ENCODE results near the gene RYR2.
"Not testable (repeated sequence)": the region's sequence is repeated elsewhere in the genome, so short reads cannot be mapped to it uniquely, and the experiment has no call there.

The RYR2 gene

DNA sequence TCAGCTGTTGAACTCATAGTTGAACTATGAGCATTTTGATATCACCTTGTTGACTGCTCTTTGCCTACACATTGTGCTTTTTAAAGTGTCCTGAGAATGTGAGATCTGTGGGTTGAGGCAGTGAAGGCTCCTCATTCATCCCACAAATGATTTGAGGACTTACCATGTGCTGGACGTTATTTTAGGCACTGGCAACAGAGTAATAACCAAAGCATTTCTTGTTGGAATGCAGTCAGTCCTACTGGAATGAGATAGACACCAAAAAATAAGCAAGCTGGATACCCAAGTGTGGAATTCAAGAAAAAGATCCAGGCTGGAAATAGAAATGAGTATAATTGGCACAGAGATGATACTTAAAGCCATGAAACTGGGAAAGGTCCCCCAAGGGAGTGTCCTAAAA, 775.3 kb downstream of the RYR2 start:
- FAIRE-seq: no peak

DNA sequence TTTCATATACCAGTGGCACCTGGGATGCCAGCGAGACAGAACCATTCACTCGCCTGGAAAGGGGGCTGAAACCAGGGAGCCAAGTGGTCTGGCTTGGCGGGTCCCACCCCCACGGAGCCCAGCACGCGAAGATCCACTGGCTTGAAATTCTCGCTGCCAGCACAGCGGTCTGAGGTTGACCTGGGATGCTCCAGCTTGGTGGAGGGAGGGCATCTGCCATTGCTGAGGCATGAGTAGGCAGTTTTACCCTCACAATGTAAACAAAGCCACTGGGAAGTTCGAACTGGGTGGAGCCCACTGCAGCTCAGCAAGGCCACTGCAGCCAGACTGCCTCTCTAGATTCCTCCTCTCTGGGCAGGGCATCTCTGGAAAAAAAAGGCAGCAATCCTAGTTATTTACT, 778.6 kb downstream of the RYR2 start:
- DNase-seq (ENCODE audit: insufficient read length, low spot score); FAIRE-seq: not testable (repeated sequence)

More for the DNA sequence above, 775.3 kb downstream of the RYR2 start:
- no peak for DNase-seq (ENCODE audit: insufficient read length, low spot score)

- FAIRE-seq: no peak
- DNase-seq (ENCODE audit: insufficient read length, low spot score): no peak
Observed at GRCh38 chr1:237832858-237833257, 790.9 kb downstream of the RYR2 start.

- DNase-seq (ENCODE audit: insufficient read length, low spot score): no peak
- FAIRE-seq: no peak
Observed at GRCh38 chr1:237834048-237834447, 792.1 kb downstream of the RYR2 start.

DNA sequence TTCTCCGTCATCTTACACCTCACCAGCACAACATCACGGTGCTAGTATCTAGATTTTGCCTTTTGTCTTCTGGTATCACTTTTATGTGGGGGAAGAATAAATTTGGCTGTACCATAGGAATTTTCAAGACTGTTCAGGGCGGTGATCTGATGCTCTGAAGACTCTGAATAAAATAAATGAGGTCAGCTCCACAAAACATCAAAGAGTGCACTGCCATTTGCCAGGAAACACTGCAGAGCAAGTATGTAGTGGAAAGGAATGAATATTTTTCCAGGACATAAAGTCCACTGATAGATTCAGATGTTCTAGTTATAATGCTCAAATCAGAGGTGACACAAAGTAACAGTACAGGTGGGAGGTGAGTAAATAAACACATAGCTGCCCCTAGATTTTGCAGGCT, 792.5 kb downstream of the RYR2 start:
- no peak for FAIRE-seq
- no peak for DNase-seq (ENCODE audit: insufficient read length, low spot score)

- no peak for FAIRE-seq
- no peak for DNase-seq (ENCODE audit: insufficient read length, low spot score)
Observed at GRCh38 chr1:237838320-237838719, 796.3 kb downstream of the RYR2 start.

DNA sequence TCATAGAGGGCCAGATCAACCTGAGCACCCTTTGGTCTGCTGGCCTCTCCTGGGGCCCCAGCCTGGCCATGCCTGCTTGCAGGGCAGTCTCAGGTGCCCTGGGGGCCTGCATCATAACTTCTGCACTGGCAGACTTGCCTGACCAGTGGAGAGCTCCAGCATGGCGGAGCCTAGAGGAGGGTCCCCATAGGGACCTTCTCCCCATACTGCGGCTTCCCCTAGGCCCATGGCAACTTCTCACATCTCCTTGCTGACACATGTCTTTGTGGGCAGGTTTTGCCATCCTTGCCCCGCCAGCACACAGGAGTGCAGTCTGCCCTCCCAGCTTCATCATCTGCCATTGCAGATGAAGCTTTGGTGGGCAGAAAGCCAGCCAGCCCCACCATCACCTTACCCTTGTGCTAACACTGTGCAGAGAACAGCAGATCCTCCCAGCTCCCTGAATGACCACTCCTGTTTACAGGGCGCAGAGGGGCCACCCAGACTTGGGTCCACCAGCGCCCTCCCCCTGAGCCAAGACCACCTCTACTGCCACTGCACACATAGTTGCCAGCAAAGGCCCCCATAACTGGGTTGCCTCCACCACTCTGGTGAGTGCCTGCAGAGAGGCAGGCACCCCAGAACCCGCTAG, 797.0 kb downstream of the RYR2 start:
- FAIRE-seq (no peak), DNase-seq (ENCODE audit: insufficient read length, low spot score) (no peak)

- no peak for FAIRE-seq
- no peak for DNase-seq (ENCODE audit: insufficient read length, low spot score)
Observed at GRCh38 chr1:237841485-237841884, 799.5 kb downstream of the RYR2 start.

DNA sequence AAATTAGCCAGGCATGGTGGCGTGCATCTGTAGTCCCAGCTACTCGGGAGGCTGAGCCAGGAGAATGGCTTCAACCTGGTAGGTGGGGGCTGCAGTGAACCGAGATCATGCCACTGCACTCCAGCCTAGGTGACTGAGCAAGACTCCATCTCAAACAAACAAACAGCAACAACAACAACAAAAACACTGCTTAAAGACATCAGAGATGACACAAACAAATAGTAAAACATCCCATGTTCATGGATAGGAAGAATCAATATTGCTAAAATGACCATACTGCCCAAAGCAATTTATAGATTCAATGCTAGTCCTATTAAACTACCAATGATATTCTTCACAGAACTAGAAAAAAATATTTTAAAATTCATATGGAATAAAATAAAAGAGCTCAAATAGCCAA, 801.5 kb downstream of the RYR2 start:
- DNase-seq (ENCODE audit: insufficient read length, low spot score); FAIRE-seq: not testable (repeated sequence)

DNA sequence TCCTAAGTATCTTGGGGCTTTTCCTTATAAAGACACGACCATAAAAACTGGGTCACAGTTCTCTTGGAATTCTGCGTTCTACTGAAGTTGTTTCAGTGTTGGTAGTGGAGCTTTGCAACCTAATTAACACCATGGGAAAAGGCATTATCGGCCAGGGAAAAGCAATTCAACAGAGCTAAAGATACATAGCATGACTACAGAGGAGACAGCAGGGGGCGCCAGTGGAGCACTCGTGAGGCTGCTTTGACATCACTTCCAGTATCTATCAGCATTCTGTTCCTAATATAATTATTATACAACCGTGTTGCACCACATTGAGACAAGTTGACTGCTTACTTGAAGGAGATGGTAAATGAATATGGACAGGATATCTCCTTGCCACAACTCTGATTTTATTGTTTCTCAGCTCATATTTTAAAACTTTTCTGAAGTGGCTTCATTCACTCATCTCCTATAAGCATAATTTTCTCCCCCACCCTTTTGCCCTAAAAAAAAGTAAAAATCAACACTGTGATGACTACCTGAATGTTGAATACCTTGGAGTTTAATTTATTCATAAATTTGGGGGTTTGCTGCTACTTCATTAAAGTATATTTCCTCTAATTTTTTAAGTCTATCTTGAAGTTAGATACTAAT, 809.3 kb downstream of the RYR2 start:
- DNase-seq (ENCODE audit: insufficient read length, low spot score) (peak; percentile 60), FAIRE-seq (no peak)

DNA sequence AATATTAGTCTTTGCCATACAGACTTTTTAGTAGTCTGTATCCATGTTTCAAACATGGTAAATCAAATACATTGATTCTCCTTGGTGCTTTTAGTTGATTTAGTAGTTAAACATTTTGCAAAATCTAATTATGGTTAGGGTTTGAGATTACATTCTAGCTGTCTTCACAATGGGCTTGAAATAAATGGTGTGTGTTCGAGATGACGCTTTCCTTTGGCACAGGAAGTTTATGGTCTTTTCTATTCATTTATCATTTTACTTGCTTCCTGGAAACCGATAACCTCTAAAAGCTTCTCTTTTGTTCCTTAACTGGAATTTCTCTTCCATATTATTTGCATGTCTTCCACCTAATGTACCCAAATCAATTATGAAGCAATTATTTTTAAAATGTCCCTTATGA, 810.4 kb downstream of the RYR2 start:
- FAIRE-seq: no peak
- DNase-seq (ENCODE audit: insufficient read length, low spot score): no peak

DNA sequence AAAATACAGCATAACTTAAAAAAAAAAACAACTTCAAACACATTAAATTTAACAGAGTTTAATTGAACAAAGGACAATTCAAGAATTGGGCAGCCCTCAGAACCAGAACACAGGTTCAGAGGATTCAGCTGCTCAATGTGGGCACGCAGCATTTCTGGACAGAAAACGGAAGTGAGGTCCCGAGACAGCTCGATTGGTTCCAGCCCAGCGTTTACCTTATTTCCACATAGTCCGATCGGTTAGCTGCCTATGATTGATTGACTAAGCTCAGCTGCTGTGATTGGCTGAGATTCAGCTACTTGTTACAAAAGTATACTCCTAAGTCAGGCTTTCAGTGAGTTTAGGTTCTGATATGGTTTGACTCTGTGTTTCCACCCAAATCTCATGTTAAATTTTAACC, 815.5 kb downstream of the RYR2 start:
- no peak for FAIRE-seq
- no peak for DNase-seq (ENCODE audit: insufficient read length, low spot score)

DNA sequence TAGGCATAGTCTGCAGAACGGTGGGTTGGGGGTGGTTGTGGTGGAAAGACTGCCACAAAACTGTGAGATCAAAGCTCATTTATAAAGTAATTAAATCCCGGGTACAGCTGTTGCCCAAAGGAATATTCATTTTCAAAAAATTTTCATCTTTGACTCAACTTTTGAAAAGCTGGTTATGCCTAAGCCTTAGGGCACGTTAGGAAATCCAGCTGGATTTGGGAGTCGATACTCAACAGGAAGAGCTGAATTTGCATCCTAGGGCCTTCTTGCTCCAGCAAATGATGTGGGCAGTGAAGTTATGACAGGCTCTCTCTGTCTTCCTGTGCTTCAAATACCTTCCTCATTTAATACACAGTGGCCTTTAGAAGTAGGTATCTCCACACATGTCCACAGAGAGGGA, 817.0 kb downstream of the RYR2 start:
- DNase-seq (ENCODE audit: insufficient read length, low spot score): no peak
- no peak for FAIRE-seq

DNA sequence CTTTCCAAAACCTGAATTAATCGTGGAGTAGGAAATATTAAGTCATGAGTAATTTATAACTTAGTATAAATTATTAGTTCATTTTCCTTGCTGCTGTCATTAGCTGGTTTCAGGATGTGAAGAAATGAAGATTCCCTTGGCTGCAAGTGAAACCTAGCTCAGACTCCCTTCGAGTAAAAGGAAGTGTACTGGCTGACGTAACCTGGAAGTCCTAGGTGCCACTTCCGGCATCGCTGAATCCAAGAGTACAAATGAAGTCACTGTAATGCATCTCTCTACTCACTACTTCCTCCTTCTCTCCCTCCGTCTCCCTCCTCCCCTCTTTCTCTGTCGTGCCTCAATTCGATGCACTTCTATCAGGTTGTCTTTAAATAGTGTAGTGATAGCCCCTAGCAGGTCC, 820.0 kb downstream of the RYR2 start:
- no peak for FAIRE-seq
- no peak for DNase-seq (ENCODE audit: insufficient read length, low spot score)

DNA sequence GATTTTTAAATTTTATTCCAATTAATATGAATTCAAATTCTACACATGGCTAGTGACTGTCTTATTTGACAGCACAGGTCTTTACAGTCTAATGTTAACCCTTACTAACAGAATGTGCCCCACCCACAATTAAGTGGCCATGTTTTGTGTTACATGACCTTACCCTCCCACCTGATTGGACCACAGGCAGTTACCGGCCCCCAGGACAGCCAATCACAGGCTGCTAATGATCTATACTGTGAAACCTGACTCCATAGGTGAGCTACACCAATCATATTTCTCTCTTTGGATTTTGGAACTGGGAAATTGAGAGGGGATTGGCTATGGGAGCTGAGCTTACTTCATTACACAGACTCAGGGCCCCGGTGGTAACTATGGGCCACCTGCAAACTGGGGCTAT, 821.2 kb downstream of the RYR2 start:
- FAIRE-seq (no peak), DNase-seq (ENCODE audit: insufficient read length, low spot score) (no peak)

DNA sequence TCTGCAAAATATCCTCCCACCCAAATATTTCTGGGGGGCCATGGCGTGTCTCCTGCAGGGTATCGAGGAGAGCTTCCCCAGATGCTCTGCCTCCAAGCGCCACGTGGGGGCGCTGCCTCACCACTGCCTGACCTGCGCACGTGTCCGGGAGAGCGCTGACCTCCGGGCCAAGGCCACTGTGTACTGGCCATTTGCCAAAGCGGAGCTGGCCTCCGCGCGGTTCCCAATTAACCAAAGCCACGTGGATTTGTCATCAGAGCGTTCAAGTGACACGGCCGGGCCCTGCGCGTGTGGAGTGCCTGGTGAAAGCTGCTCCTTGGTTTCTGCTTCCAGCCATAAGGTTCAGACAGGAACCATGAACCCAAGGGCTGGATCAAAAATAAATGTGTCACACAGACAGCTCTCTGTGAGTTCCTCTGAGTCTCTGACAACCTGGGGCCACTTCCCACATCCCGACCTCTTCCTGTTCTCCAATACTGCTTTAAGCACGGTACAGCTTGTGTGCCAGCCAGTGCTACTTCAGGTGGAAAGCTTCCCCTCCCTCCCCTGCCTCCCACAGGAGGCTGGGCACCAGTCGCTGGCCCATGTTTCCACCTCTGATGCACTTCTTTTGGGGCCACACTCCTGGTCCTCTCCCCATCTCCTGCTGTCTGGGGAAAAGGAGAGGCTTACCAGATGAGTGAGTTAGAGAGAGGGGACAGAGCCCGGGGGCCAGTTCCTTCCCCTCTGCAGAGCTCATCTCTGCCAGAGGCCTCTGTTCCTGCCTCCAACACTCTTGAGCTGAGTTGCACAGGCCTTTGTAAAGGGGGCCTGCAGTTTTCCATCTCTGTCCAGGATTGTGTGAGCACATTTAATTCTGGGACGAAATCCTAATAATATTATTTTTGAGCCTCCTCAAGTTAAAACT, 822.6 kb downstream of the RYR2 start:
- FAIRE-seq (peak; percentile 16), DNase-seq (ENCODE audit: insufficient read length, low spot score) (peak; percentile 57)

DNA sequence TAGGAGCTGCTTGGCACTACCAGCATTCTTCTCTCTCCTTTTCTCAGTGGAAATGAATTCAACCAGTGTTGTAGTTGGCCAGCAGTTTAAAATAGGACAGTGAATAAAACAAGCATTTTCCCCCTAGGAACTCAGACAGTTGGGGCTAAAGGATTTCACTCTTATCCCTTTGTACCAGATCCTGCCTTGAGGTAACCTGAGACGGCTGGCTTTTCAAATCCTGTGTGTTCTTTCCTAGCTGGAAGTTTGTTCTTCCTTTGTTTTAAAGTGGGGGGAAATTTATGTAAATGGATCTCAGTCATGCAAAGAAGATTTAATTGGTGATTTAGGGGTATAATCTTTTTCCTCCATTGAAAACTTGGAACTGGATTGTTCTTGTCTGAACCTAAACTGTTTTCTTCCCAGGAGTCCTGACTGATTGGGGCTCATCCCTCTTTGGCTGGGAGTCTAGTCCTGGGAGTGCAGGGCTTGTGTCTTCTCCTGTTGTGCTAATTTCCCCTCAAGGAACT, 825.5 kb downstream of the RYR2 start:
- DNase-seq (ENCODE audit: insufficient read length, low spot score) (no peak), FAIRE-seq (no peak)

DNA sequence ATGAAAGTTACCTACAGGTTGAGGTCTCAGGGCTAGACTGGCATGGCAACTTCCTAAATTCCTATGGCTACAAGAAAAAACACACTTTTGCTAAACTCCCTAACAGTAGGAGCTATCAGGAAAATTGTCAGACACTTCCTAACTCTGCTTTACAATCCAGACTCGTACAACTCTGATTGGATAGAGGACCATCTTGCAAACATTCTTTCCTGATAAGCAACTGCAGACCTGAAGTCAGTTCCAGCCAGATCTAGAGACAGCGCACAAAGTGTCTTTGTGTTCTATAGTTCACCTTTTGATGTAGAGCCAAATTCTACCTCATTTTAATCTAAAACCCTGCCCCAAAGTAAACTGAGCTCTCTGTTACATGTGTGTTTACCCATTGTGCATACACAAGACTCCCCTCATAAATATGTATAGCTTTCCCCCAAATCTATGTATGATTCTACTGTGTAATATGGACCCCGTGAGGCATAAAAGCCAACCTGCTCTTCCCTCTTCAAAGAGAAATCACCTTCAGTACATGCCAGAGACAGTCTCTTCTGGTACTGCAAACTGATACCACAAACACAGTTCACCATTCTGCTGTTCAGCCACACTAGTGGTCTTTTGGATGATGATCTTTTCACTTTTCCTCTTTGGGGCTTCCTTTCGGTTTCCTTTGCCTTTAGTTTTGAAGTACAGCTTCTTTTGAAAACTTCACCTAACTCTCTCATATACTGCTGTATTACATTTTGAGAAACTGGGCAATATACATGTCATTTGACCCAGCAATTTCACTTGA, 827.0 kb downstream of the RYR2 start:
- FAIRE-seq (no peak), DNase-seq (ENCODE audit: insufficient read length, low spot score) (no peak)

DNA sequence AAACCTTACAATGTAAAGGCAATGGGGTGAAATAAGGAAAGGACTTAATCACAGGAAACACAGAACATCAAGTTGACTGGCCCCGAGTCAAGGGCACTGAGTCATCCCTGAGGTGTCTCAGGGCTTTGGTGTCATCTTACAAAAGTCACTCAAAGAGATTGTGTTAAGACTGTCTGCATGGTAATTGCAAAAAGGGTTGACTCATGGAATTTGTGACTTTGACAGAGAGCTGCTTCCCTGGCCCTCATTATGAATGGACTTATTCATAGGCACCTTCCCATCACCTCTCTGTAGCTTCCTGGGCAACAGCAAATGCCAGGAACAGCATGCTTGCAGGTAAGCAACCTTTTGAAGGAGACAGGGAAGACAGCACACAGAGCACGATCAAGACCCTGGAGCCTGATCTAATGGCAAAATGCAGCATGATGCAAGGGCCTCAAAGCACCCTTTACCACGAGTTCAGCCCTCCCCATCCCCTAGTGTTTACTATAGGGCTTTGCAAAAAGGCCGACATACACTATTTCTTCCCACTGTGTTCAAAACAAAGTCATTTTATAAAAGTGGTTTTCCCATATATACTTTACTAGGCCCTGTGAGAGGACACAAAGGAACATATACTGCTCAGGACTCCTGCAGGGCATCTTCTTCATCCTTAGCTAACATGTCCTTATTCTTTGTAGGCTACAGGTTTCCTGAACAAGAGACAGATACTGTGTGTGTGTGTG, 831.7 kb downstream of the RYR2 start:
- FAIRE-seq (peak; percentile 84), DNase-seq (ENCODE audit: insufficient read length, low spot score) (peak; percentile 84)

- DNase-seq (ENCODE audit: insufficient read length, low spot score): no peak
- no peak for FAIRE-seq
Observed at GRCh38 chr1:237875291-237875690, 833.3 kb downstream of the RYR2 start.
